HepG2 (cell line): ENCODE results near the gene STK32A. TPM values are rescaled to one million over a fixed set of nuclear protein-coding genes. Genes with fewer than 3 reads are reported as not detected.

Experiments
- ATAC-seq: fragments of 200-7000 bp; cut with Tn5 transposase; 3 replicates; pipeline ENCODE4 v1.9.1; 2020; ENCODE audit warnings: mild to moderate bottlenecking, moderate library complexity
- BruUV-seq: library from RNA; stranded (reverse); fragments of 400-500 nt; replicated peaks from 2 replicates; lab custom pipeline; 2021; lab: Mats Ljungman, UMichigan
- CTCF ChIA-PET: fragments of 300-600 bp; formaldehyde crosslinking; extraction: SDS; loops from one replicate; lab custom pipeline; 2021; ENCODE audit warnings: low total read pairs, inconsistent platforms, low intra/inter-chr PET ratio; lab: Yijun Ruan, JAX
- POLR2A ChIA-PET: fragments of 350-600 bp; sonication (Branson Sonifier 250); formaldehyde crosslinking; loops from one replicate; lab custom pipeline; 2020; ENCODE audit warnings: antibody characterized with exemption, inconsistent platforms; lab: Yijun Ruan, JAX
- DNase-seq: peaks from one replicate; pipeline ENCODE4 v3.0.0-alpha.2; 2015; ENCODE audit warnings: low spot score
- FAIRE-seq: peaks from 3 replicates; lab custom pipeline; 2011; peaks lifted over from hg19 to GRCh38; lab: Jason Lieb, UNC
- H2AFZ ChIP-seq: one replicate; pipeline ENCODE4 v1.6.1; 2011; ENCODE audit warnings: low read length, inconsistent platforms
- H3K27ac ChIP-seq: fragments of 300-600 bp; 3 replicates; pipeline ENCODE4 v1.8.0; 2011; ENCODE audit warnings: mixed run types, mild to moderate bottlenecking, mixed read lengths, low read length, inconsistent platforms; ENCODE audit not compliant: insufficient read depth; ENCODE audit errors: extremely low read length
- H3K27me3 ChIP-seq, 2 experiments: fragments of 200-600 bp in 1 of 2; 2 replicates in 1 of 2; 3 replicates in 1 of 2; pipeline versions ENCODE4 v1.6.0 to v1.8.0; 2011; ENCODE audit warnings: low read length in 2 of 2, mild to moderate bottlenecking in 2 of 2, moderate library complexity in 2 of 2, inconsistent platforms in 1 of 2; ENCODE audit not compliant: insufficient read depth in 2 of 2, control insufficient read depth in 1 of 2
- H3K36me3 ChIP-seq, 2 experiments: fragments of 200-600 bp in 1 of 2; replicated peaks in 1 of 2; 2 replicates in 1 of 2; 3 replicates in 1 of 2; pipeline versions ENCODE4 v1.5.1 to v1.8.0; 2011; ENCODE audit warnings: low read length in 2 of 2, inconsistent platforms in 1 of 2; ENCODE audit not compliant: insufficient read depth in 2 of 2, control insufficient read depth in 1 of 2
- H3K4me1 ChIP-seq: 2 replicates; pipeline ENCODE4 v1.5.1; 2012; ENCODE audit warnings: low read length, inconsistent platforms; ENCODE audit not compliant: insufficient read depth
- H3K4me2 ChIP-seq: 2 replicates; pipeline ENCODE4 v1.6.0; 2011; ENCODE audit warnings: low read depth, low read length, inconsistent platforms
- H3K4me3 ChIP-seq, 3 experiments: fragments of 200-600 bp in 1 of 3; sonication (generic), shearing (Covaris generic) in 1 of 3; replicated peaks in 1 of 3; 2 replicates each; pipeline ENCODE4 v1.5.1; 2011 to 2016; ENCODE audit warnings: low read length in 3 of 3, inconsistent platforms in 2 of 3, low read depth in 2 of 3, mild to moderate bottlenecking in 2 of 3, control low read depth in 1 of 3, mixed read lengths in 1 of 3; ENCODE audit not compliant: insufficient read depth in 1 of 3
- H3K79me2 ChIP-seq: one replicate; pipeline ENCODE4 v1.6.1; 2011; ENCODE audit warnings: low read length, inconsistent platforms; ENCODE audit not compliant: insufficient read depth
- H3K9ac ChIP-seq: 2 replicates; pipeline ENCODE4 v1.6.0; 2011; ENCODE audit warnings: mild to moderate bottlenecking, low read depth, low read length, inconsistent platforms; ENCODE audit not compliant: insufficient read depth
- H3K9me3 ChIP-seq: 2 replicates; pipeline ENCODE4 v1.5.1; 2012; ENCODE audit warnings: mild to moderate bottlenecking, low read length
- H4K20me1 ChIP-seq: 2 replicates; pipeline ENCODE4 v1.6.0; 2011; ENCODE audit warnings: inconsistent platforms, mild to moderate bottlenecking, low read length, moderate library complexity; ENCODE audit not compliant: insufficient read depth
- FOXA3 ChIP-seq: IDR thresholded peaks from 2 replicates; pipeline ENCODE4 v1.6.1; 2016; ENCODE audit warnings: missing genetic modification reagents, missing compliant biosample characterization
- KDM5A ChIP-seq: fragments of 200-600 bp; sonication (generic); IDR thresholded peaks from 2 replicates; pipeline ENCODE4 v1.7.0; 2018; ENCODE audit warnings: antibody characterized with exemption, mild to moderate bottlenecking, low read length, borderline replicate concordance
- KMT2A ChIP-seq: sonication (generic); formaldehyde crosslinking; IDR thresholded peaks from 2 replicates; pipeline ENCODE4 v1.4.0; 2020; ENCODE audit warnings: missing genetic modification reagents
- MEIS2 ChIP-seq: sonication (generic); formaldehyde crosslinking; IDR thresholded peaks from 2 replicates; pipeline ENCODE4 v1.9.0; 2021; ENCODE audit warnings: mild to moderate bottlenecking, missing genetic modification reagents
- PRDM10 ChIP-seq: sonication (generic); formaldehyde crosslinking; IDR thresholded peaks from 2 replicates; pipeline ENCODE4 v1.4.0; 2020; ENCODE audit warnings: low read depth, missing genetic modification reagents
- SATB2 ChIP-seq: sonication (generic); formaldehyde crosslinking; IDR thresholded peaks from 2 replicates; pipeline ENCODE4 v1.5.0; 2020; ENCODE audit warnings: missing genetic modification reagents
- TP53 ChIP-seq: sonication (generic); formaldehyde crosslinking; conservative IDR thresholded peaks from 2 replicates; pipeline ENCODE4 v1.4.0; 2020; ENCODE audit warnings: missing genetic modification reagents
- ZNF17 ChIP-seq: sonication (generic); formaldehyde crosslinking; IDR thresholded peaks from 2 replicates; pipeline ENCODE4 v1.5.0; 2020; ENCODE audit warnings: mild to moderate bottlenecking, missing genetic modification reagents
- ZNF281 ChIP-seq: sonication (generic); formaldehyde crosslinking; IDR thresholded peaks from 2 replicates; pipeline ENCODE4 v1.4.0; 2020; ENCODE audit warnings: missing genetic modification reagents, borderline replicate concordance
- ZNF777 ChIP-seq: sonication (generic); formaldehyde crosslinking; IDR thresholded peaks from 2 replicates; pipeline ENCODE4 v1.4.0; 2020; ENCODE audit warnings: missing genetic modification reagents
- WGBS: methylation state at CpG from one replicate; pipeline ENCODE4 v1.1.6; 2017; ENCODE audit warnings: low lambda C conversion rate; 5-methylcytosine and 5-hydroxymethylcytosine counted together
- in situ Hi-C: cut with HindIII; loops from 2 replicates; pipeline ENCODE4 v1.10.0; 2017; ENCODE audit warnings: low pct_unique_long_range_greater_than_20kb; ENCODE audit not compliant: extremely low pct_ligation_motif_present
- intact Hi-C: fragments of 100-400 bp; cut with micrococcal nuclease; formaldehyde crosslinking; loops from one replicate; pipeline ENCODE4 v1.10.0; 2022; ENCODE audit not compliant: unreplicated experiment
- polyA plus RNA-seq, 8 experiments: library from polyadenylated mRNA; depleted of rRNA in 3 of 8; stranded (reverse) in 7 of 8; unstranded in 1 of 8; fragments of >200 nt; fragmentation: Illumina TruSeq in 4 of 8; extraction: Trizol in 4 of 8; gene quantifications; 2 replicates each; pipeline versions ENCODE4 v1.2.1 to v1.2.3, GENCODE V29; 2011 to 2016; ENCODE audit warnings: low read depth in 4 of 8, missing spikeins in 1 of 8, mixed read lengths in 1 of 8; ENCODE audit not compliant: insufficient read depth in 1 of 8
- total RNA-seq, 5 experiments: library from RNA; depleted of rRNA; stranded (reverse); fragments of >200 nt; fragmentation: Illumina TruSeq; extraction: Trizol; gene quantifications; 2 replicates each; pipeline ENCODE4 v1.2.3, GENCODE V29; 2016; ENCODE audit warnings: low read depth in 1 of 5

Gene STK32A
- total and polyA plus RNA-seq, 2 of the 13 experiments (the other 11 are each of a cell fraction or from before 2014, with no cell fraction given), result not detected

- Histone ChIP-seq H3K9ac (no peak overlapping the region), H3K27me3 (0 out of 5 replicates have a peak, but pooled peaks cover 0 to 1% of the 10 kb centered on the region in 2 experiments), H3K4me3 (no peak overlapping the region), H2AFZ (no peak overlapping the region), H3K36me3 (no peaks in the 10 kb centered on the region), H3K4me2 (no peak overlapping the region), H3K4me1 (no peaks in the 10 kb centered on the region), H3K9me3 (no peaks in the 10 kb centered on the region), H3K79me2 (no peaks in the 10 kb centered on the region), H4K20me1 (no peaks in the 10 kb centered on the region), H3K27ac (no peak overlapping the region)
- DNase-seq (no peak), ATAC-seq (no peak), FAIRE-seq (no peak)
- intact Hi-C loops (no loop called here), in situ Hi-C loops (no loop called here)
- ChIA-PET CTCF (no interaction called here), POLR2A (no interaction called here)
- no TSS peak for BruUV-seq
- 39% methylated on average over 5 of the region's 5 CpGs for WGBS
- no peak for TF ChIP-seq MEIS2
- TF ChIP-seq SATB2 (CRISPR knock-in tag), result no peak
- TF ChIP-seq ZNF777 (CRISPR knock-in tag), result no peak
- TF ChIP-seq TP53 (CRISPR knock-in tag), result no peak
- TF ChIP-seq KMT2A (CRISPR knock-in tag), result no peak
- no peak for TF ChIP-seq FOXA3 (CRISPR knock-in tag)
These were observed 113.6 kb downstream of the STK32A start for GRCh38 chr5:147348451-147348850.

- Histone ChIP-seq H3K36me3 (no peaks in the 10 kb centered on the region), H3K9me3 (no peaks in the 10 kb centered on the region), H3K27ac (no peak overlapping the region), H3K27me3 (0 out of 5 replicates have a peak, but pooled peaks cover 0 to 1% of the 10 kb centered on the region in 2 experiments), H4K20me1 (no peaks in the 10 kb centered on the region), H3K4me1 (no peaks in the 10 kb centered on the region), H3K4me3 (no peak overlapping the region), H3K79me2 (no peaks in the 10 kb centered on the region), H3K4me2 (no peak overlapping the region), H3K9ac (no peak overlapping the region), H2AFZ (no peak overlapping the region)
- BruUV-seq, result no TSS peak
- FAIRE-seq (no peak), DNase-seq (no peak), ATAC-seq (no peak)
- TF ChIP-seq ZNF17 (CRISPR knock-in tag), result no peak
- no peak for TF ChIP-seq KDM5A
- TF ChIP-seq PRDM10, result no peak
- TF ChIP-seq ZNF281, result no peak
- CTCF ChIA-PET, result no interaction called here
- in situ Hi-C loops (no loop called here), intact Hi-C loops (no loop called here)
- POLR2A ChIA-PET, result no interaction called here
- WGBS, result 0% methylated on average over 2 of the region's 2 CpGs
These were observed 114.4 kb downstream of the STK32A start for GRCh38 chr5:147349241-147349640.
